Upper lobe of left lung (tissue), 6 donors: ENCODE data around the gene TMPRSS11A. TPM values are rescaled to one million over a fixed set of nuclear protein-coding genes. Genes with fewer than 3 reads are reported as not detected.

Experiments
- ATAC-seq, 2 donors: fragments of 200-7000 bp; cut with Tn5 transposase; one replicate each; pipeline ENCODE4 v1.9.1; 2022; ENCODE audit warnings: mild to moderate bottlenecking in 2 of 2, moderate library complexity in 2 of 2; ENCODE audit not compliant: low FRiP score in 2 of 2
- DNase-seq, 2 donors: peaks; one replicate each; pipeline ENCODE4 v3.0.0-alpha.2; 2019 to 2020
- H3K27ac ChIP-seq, 4 donors: fragments of 200-600 bp; sonication (generic); one replicate each; pipeline ENCODE4 v1.5.1; 2016 to 2019
- H3K27me3 ChIP-seq, 4 donors: fragments of 200-600 bp; sonication (generic); one replicate each; pipeline ENCODE4 v1.5.1; 2017 to 2019
- H3K36me3 ChIP-seq, 4 donors: fragments of 200-600 bp; sonication (generic); one replicate each; pipeline ENCODE4 v1.5.1; 2016 to 2019
- H3K4me1 ChIP-seq, 4 donors: fragments of 200-600 bp; sonication (generic); one replicate each; pipeline ENCODE4 v1.5.1; 2018 to 2019
- H3K4me3 ChIP-seq, 4 donors: fragments of 200-600 bp; sonication (generic); one replicate each; pipeline ENCODE4 v1.5.1; 2017 to 2019; ENCODE audit warnings: mild to moderate bottlenecking in 2 of 4, moderate library complexity in 1 of 4
- H3K9me3 ChIP-seq, 4 donors: fragments of 200-600 bp; sonication (generic); one replicate each; pipeline ENCODE4 v1.5.1; 2018 to 2019
- EP300 ChIP-seq, 4 donors: sonication (generic); formaldehyde crosslinking; IDR thresholded peaks; one replicate each; pipeline ENCODE4 v1.5.1; 2017; ENCODE audit warnings: antibody characterized with exemption in 4 of 4, control low read depth in 2 of 4
- POLR2A ChIP-seq, 4 donors: fragments of 450-650 bp; IDR thresholded peaks; one replicate each; pipeline ENCODE4 v1.5.1; 2016 to 2017; ENCODE audit warnings: antibody characterized with exemption in 4 of 4, mild to moderate bottlenecking in 2 of 4
- POLR2AphosphoS5 ChIP-seq, 2 donors: sonication (generic); formaldehyde crosslinking; IDR thresholded peaks; one replicate each; pipeline ENCODE4 v1.5.1; 2017; ENCODE audit warnings: antibody characterized with exemption in 2 of 2
- WGBS, 2 donors: methylation state at CpG; one replicate each; pipeline ENCODE4 v1.1.5; 2017 to 2018; 5-methylcytosine and 5-hydroxymethylcytosine counted together
- total RNA-seq, 6 donors: library from RNA; depleted of rRNA in 4 of 6; stranded (reverse); fragments of >200 nt in 4 of 6; gene quantifications; one replicate each; pipeline versions ENCODE4 v1.1.0 to v1.2.1, GENCODE V29; 2016 to 2021
- TF ChIP-seq, protein P1 (sequence below), 6 experiments: fragments of 450-650 bp in 4 of 6; fragments of 200-600 bp in 2 of 6; sonication (generic) in 2 of 6; IDR thresholded peaks; one replicate each; pipeline ENCODE4 v1.5.1; 2016 to 2019; ENCODE audit warnings: antibody characterized with exemption in 6 of 6
- donor health status: DM: no; HTN: no; CAD: no; lungs with moderate emphysema.
- donor health status: DM: no; HTN: yes; CAD: no; lungs with severe emphysema.

TMPRSS11A gene
- total RNA-seq, 6 donors from 2014 or later: 0.20 TPM; not detected in 5

DNA sequence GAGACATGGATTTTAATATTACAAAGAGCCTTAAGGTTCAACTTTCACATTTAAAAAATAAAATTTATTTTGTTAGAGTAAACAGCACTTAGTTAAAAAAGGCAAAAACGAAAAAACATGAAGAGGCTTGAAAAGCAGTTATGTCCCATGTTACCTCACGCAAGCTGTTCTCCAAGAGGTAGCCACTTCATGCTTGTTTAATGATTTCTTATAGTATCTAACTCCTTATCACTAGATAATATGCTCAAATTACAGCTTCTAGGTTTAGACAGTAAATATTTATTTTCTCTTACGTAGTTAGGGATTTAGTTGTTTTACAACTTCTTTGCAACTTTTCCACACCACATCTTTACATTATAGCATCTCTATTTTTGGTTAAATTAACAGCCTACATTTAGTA is 51.7 kb downstream of the TMPRSS11A start:
- Histone ChIP-seq H3K4me3 (no peak overlapping the region), H3K36me3 (no peaks in the 10 kb centered on the region), H3K27me3 (no peaks in the 10 kb centered on the region), H3K4me1 (no peaks in the 10 kb centered on the region), H3K27ac (no peak overlapping the region), H3K9me3 (no peaks in the 10 kb centered on the region)
- TF ChIP-seq POLR2A (IDR thresholded peaks at IDR 0.05) (no peak), POLR2AphosphoS5 (IDR thresholded peaks at IDR 0.05) (no peak), EP300 (IDR thresholded peaks at IDR 0.05) (no peak)
- TF ChIP-seq, protein P1, sequence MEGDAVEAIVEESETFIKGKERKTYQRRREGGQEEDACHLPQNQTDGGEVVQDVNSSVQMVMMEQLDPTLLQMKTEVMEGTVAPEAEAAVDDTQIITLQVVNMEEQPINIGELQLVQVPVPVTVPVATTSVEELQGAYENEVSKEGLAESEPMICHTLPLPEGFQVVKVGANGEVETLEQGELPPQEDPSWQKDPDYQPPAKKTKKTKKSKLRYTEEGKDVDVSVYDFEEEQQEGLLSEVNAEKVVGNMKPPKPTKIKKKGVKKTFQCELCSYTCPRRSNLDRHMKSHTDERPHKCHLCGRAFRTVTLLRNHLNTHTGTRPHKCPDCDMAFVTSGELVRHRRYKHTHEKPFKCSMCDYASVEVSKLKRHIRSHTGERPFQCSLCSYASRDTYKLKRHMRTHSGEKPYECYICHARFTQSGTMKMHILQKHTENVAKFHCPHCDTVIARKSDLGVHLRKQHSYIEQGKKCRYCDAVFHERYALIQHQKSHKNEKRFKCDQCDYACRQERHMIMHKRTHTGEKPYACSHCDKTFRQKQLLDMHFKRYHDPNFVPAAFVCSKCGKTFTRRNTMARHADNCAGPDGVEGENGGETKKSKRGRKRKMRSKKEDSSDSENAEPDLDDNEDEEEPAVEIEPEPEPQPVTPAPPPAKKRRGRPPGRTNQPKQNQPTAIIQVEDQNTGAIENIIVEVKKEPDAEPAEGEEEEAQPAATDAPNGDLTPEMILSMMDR (IDR thresholded peaks at IDR 0.05): no peak
- no peak for ATAC-seq
- WGBS, 2 donors: 65 to 67% methylated on average over 3 of the region's 3 CpGs
- no peak for DNase-seq

DNA sequence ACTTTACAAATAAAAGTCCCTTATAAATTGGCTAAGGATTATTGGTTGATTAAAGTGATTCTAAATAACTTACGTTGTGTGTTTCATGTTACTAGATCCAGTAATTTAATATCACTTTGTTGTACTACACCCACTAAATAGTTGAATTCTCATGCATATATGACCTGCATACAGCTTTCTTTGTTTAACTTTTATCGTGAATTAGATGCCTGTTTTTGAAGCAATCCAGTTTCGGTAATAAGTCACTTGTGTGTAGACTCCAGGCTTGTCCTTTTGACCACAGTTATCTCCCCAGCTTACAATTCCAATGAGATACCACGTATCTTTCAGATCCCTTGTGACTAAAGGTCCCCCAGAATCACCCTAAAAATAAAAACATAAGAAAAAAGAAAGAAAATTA is 52.2 kb downstream of the TMPRSS11A start:
- H3K27me3 ChIP-seq: no peaks in the 10 kb centered on the region
- H3K9me3 ChIP-seq: no peaks in the 10 kb centered on the region
- no peak for ATAC-seq
- H3K27ac ChIP-seq: no peak overlapping the region
- H3K36me3 ChIP-seq: no peaks in the 10 kb centered on the region
- no peaks in the 10 kb centered on the region for H3K4me1 ChIP-seq
- no peak overlapping the region for H3K4me3 ChIP-seq
- 58 to 77% methylated on average over 4 of the region's 4 CpGs for WGBS, 2 donors
- DNase-seq: no peak
- TF ChIP-seq, protein P1 (IDR thresholded peaks at IDR 0.05): no peak
- no peak for TF ChIP-seq EP300 (IDR thresholded peaks at IDR 0.05)
- TF ChIP-seq POLR2A (IDR thresholded peaks at IDR 0.05): no peak
- no peak for TF ChIP-seq POLR2AphosphoS5 (IDR thresholded peaks at IDR 0.05)

DNA sequence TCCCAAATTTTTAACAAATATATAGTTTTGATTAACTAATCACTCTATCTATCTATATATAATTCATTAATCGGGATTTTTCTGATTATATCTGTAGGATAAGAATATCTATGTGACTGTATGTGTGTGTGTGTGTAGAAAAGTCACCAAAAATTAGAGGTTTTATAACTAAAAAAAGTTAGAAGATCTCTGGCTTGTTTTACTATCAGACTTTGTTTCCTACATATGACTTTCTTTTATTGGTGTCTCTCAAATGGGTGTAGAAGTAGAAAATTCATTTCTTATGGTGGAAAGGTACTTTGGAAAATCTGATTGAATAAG is 52.7 kb downstream of the TMPRSS11A start:
- DNase-seq (no peak), ATAC-seq (no peak)
- no peak overlapping the region for H3K4me3 ChIP-seq
- H3K9me3 ChIP-seq: no peaks in the 10 kb centered on the region
- H3K27ac ChIP-seq: no peak overlapping the region
- H3K36me3 ChIP-seq: no peaks in the 10 kb centered on the region
- 20 to 22% methylated on average over 1 of the region's 1 CpG for WGBS, 2 donors
- H3K27me3 ChIP-seq: no peaks in the 10 kb centered on the region
- TF ChIP-seq POLR2A (IDR thresholded peaks at IDR 0.05): no peak
- TF ChIP-seq POLR2AphosphoS5 (IDR thresholded peaks at IDR 0.05): no peak
- TF ChIP-seq, protein P1 (IDR thresholded peaks at IDR 0.05): no peak
- TF ChIP-seq EP300 (IDR thresholded peaks at IDR 0.05): no peak
- no peaks in the 10 kb centered on the region for H3K4me1 ChIP-seq

DNA sequence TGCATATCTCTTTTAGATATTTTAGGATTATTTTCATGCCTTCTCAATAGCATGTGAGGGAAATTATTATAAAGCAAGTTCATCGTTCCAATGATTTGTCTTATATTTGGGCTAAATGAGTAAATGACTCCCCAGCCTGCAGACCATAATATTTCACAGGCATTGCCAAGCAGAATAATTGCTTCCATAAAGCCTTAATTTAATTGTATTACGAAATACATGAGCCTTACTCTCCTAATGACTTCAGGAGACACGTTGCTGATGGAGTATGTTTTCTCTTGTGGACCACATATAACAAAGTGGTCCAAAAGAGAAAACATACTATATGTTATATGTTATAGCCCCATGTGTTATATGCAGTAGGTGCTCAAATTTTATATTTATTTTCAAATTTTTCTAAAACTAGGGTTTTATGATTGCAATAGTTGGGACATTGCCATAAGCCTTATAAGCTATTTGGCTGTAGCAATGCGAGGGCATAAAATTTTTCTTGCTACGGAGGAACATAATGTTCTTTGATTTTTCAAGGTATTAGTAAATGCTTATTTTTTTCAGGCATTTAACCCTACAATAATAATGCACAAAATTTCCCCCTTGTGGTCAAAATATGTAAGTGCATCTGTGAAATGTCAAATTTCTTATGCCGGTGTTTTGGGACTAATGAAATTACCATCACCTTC is 53.2 kb downstream of the TMPRSS11A start:
- H3K4me3 ChIP-seq: no peak overlapping the region
- H3K9me3 ChIP-seq: no peaks in the 10 kb centered on the region
- H3K36me3 ChIP-seq: no peaks in the 10 kb centered on the region
- no peak for DNase-seq
- no peak for ATAC-seq
- no peaks in the 10 kb centered on the region for H3K27me3 ChIP-seq
- no peak overlapping the region for H3K27ac ChIP-seq
- WGBS, 2 donors: 42 to 51% methylated on average over 6 of the region's 6 CpGs
- no peaks in the 10 kb centered on the region for H3K4me1 ChIP-seq
- TF ChIP-seq POLR2A (IDR thresholded peaks at IDR 0.05) (no peak), EP300 (IDR thresholded peaks at IDR 0.05) (no peak)
- TF ChIP-seq, protein P1 (IDR thresholded peaks at IDR 0.05): peak; percentile 39 to 56 (median 41)

DNA sequence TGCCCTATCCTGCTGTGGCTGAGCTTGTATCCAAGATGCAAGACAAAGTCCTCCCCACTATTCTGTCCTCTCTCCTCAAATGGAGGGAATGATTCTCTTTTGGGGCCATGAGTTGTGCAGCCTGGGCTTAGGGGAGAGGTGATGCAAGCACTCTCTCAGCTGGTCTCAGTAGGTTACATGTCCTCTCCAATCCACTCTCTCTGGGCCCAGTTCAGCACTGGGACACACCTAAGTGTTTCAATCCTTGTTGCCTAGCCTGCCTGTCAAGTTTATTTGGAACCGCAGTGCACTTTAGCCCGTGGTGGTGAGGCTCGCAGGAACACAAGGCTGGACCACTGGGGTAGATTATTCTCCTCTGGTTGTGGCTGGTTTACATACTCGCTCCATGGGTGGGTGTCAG is 55.6 kb downstream of the TMPRSS11A start:
- Histone ChIP-seq H3K4me3 (no peak overlapping the region), H3K27me3 (no peaks in the 10 kb centered on the region), H3K27ac (no peak overlapping the region), H3K36me3 (no peaks in the 10 kb centered on the region), H3K4me1 (no peaks in the 10 kb centered on the region), H3K9me3 (no peaks in the 10 kb centered on the region)
- DNase-seq (no peak), ATAC-seq (no peak)
- WGBS, 2 donors: 85 to 90% methylated on average over 4 of the region's 4 CpGs
- no peak for TF ChIP-seq POLR2A (IDR thresholded peaks at IDR 0.05)
